Amygdala (tissue), 56 donors: Measurements from ENCODE around the gene ITGBL1.

Source experiments
- DNase-seq, 56 donors: peaks; one replicate each; lab custom pipeline; 2025; lab: John Stamatoyannopoulos, UW

Gene ITGBL1

GRCh38 chr13:101728615-101729014 lies 276.1 kb downstream of the ITGBL1 start:
- DNase-seq, result no peak

DNA sequence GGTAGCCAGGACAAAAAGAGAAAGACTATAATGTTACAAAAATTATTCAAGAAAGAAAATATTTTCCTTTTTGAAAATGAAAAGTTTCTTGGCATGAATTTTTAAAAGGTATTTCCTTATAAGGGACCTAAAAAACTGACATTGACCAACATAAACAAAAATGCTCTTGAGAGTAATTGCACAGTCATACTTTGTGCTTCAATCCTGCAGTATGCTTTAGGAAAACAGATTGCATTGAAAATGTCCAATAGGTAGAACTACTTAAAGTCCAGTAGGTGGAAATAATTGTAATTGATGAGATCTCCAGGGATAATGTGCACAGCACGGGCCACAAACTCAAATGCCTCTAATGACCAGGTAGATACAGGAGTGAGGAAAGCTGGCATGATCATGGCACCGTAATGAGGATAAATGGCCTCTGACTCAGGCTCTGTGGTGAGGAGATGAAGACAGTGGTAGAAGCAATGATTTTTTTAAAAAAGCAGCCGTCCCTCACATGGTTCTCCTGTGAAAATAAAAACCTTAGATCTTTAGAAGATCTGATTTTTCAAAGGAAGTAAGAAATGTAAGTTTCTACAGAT lies 278.0 kb downstream of the ITGBL1 start:
- no peak for DNase-seq

GRCh38 chr13:101736566-101736965 lies 284.1 kb downstream of the ITGBL1 start:
- no peak for DNase-seq

DNA sequence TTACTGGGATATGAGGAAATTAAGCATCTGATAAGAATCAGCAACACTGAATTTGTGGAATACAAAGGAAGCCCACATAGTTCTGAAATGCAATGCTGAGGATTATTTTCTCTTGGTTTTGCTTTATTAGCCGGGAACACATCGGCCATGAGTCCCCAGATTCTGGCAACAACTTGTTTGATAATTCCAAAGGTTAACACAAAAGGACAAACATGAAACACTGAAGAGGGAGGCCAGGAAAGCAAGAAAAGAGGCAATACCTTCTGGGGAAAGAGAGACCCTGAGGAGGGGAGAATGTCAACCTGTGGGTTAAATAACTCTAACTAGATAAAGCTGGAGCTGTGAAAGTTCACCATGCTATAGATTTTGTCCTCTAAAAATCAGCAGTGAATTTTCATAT lies 285.9 kb downstream of the ITGBL1 start:
- DNase-seq, result no peak

- DNase-seq, result no peak
Observed at GRCh38 chr13:101739382-101740178, 287.1 kb downstream of the ITGBL1 start.

- DNase-seq, result no peak
Observed at GRCh38 chr13:101746513-101746912, 294.0 kb downstream of the ITGBL1 start.

DNA sequence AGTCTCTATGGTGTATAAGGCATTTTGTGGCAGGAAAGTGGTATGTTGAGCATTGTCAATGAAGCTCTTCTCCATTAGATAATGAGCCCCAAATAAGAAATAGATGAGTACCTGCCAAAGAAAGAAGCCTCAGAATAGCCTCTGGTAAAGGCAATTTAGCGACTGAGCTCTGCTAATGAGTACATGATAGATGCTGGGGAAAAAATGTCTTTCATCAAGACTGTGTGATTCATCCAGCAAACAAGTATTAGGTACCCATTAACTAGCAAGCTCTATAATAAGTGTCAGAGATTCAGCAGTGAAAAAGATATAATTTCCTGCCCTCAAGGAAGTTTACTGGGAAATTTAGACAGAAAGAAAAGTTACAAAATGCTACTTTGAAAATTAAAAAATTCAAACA lies 294.6 kb downstream of the ITGBL1 start:
- no peak for DNase-seq

- no peak for DNase-seq
Observed at GRCh38 chr13:101749584-101749983, 297.1 kb downstream of the ITGBL1 start.

GRCh38 chr13:101751488-101751887 lies 299.0 kb downstream of the ITGBL1 start:
- no peak for DNase-seq

DNA sequence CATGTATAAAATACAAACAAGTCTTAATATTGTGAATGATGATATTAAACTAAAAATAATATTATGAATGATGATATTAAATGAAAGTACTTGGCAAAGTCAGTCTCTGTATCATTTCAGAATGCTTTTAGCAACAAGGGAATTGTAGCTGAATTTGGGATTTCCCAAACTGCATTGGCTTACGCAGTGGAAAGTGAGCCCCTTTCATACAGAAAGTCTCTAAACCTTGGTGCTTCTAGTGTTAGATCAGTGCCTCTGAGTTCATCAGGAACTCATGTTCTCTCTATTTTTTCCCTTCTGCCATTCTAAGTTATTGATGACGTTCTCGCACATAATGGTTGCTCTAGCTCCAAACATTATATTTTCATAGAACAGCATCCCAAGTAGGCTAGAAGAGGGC lies 300.0 kb downstream of the ITGBL1 start:
- DNase-seq, result no peak

DNA sequence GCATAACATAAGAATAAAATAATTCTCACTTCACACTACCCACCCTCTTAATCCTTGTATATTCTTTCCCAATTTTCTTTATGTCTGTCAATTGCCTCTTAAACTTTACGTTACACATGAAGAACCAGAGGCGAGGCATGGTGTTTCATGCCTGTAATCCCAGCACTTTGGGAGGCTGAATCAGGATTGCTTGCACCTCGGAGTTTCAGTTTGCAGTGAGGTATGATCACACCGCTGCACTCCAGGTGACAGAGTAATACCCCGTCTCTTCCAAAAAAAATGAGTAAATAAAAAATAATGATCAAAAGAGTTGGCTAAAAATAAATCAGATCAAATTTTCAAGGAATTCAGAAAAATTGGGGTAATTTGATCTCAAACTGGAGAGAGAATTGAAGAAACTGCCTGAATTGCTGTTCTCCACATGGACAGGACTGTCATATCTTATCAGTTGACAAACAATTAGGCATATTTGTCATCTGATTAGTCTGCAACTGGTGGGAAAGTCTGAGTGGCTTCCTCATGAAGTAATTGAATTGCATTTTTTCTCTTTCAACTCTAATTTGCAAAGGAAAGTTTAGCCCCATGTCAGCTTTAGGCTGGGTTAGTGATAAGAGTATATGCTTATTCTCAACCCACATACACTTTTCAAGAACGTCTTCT lies 302.9 kb downstream of the ITGBL1 start:
- no peak for DNase-seq

- DNase-seq, result no peak
Observed at GRCh38 chr13:101757446-101758039, 305.1 kb downstream of the ITGBL1 start.

GRCh38 chr13:101763191-101763590 lies 310.7 kb downstream of the ITGBL1 start:
- DNase-seq, result no peak
